ENCODE data around the gene NCAM1.

Gene NCAM1

GRCh38 chr11:113141010-113141409 is 179.8 kb downstream of the NCAM1 start:
- H3K4me1 ChIP-seq (ENCODE audit: low read length) = no peaks in the 10 kb centered on the region
- no peak overlapping the region for H2AFZ ChIP-seq (ENCODE audit: low read length)
- no peaks in the 10 kb centered on the region for H3K27me3 ChIP-seq (replicated peaks; ENCODE audit: insufficient read depth, low read length)
- no peaks in the 10 kb centered on the region for H3F3A ChIP-seq (ENCODE audit: insufficient read depth, low read length)
- H3K9me3 ChIP-seq (replicated peaks; ENCODE audit: insufficient read depth, low read length) = no peaks in the 10 kb centered on the region
- no peak overlapping the region for H3K9ac ChIP-seq (ENCODE audit: low read length)
- H3K79me2 ChIP-seq (ENCODE audit: low read length) = no peaks in the 10 kb centered on the region
- no peak for DNase-seq
- TF ChIP-seq EZH2 (optimal IDR thresholded peaks at IDR 0.05; ENCODE audit: low read depth, low read length) (no peak), EZH2phosphoT487 (IDR thresholded peaks at IDR 0.05; ENCODE audit: low read length) (no peak), CTCF (IDR thresholded peaks at IDR 0.05; ENCODE audit: low read length) (no peak)
- no peak overlapping the region for H3K4me3 ChIP-seq (ENCODE audit: low read length)
- H3K36me3 ChIP-seq (replicated peaks; ENCODE audit: insufficient read depth, low read length) = no peaks in the 10 kb centered on the region
- H3K27ac ChIP-seq (ENCODE audit: low read length) = no peak overlapping the region
- H4K20me1 ChIP-seq (ENCODE audit: insufficient read depth, low read length) = no peaks in the 10 kb centered on the region
- no peak overlapping the region for H3K4me2 ChIP-seq (ENCODE audit: low read depth, low read length)
- H3K9me2 ChIP-seq (replicated peaks; ENCODE audit: insufficient read depth, low read length) = no peaks in the 10 kb centered on the region

GRCh38 chr11:113142508-113142907 is 181.3 kb downstream of the NCAM1 start:
- no peaks in the 10 kb centered on the region for H3K9me3 ChIP-seq (replicated peaks; ENCODE audit: insufficient read depth, low read length)
- H3K27me3 ChIP-seq (replicated peaks; ENCODE audit: insufficient read depth, low read length) = no peaks in the 10 kb centered on the region
- no peak overlapping the region for H3K27ac ChIP-seq (ENCODE audit: low read length)
- no peak overlapping the region for H3K9ac ChIP-seq (ENCODE audit: low read length)
- no peaks in the 10 kb centered on the region for H3K79me2 ChIP-seq (ENCODE audit: low read length)
- no peak for DNase-seq
- no peaks in the 10 kb centered on the region for H3K4me1 ChIP-seq (ENCODE audit: low read length)
- H3K4me3 ChIP-seq (ENCODE audit: low read length) = no peak overlapping the region
- no peak for TF ChIP-seq EZH2phosphoT487 (IDR thresholded peaks at IDR 0.05; ENCODE audit: low read length)
- no peak for TF ChIP-seq EZH2 (optimal IDR thresholded peaks at IDR 0.05; ENCODE audit: low read depth, low read length)
- TF ChIP-seq CTCF (IDR thresholded peaks at IDR 0.05; ENCODE audit: low read length) = no peak
- no peaks in the 10 kb centered on the region for H3K36me3 ChIP-seq (replicated peaks; ENCODE audit: insufficient read depth, low read length)
- no peak overlapping the region for H2AFZ ChIP-seq (ENCODE audit: low read length)
- no peaks in the 10 kb centered on the region for H3K9me2 ChIP-seq (replicated peaks; ENCODE audit: insufficient read depth, low read length)
- no peaks in the 10 kb centered on the region for H4K20me1 ChIP-seq (ENCODE audit: insufficient read depth, low read length)
- no peak overlapping the region for H3K4me2 ChIP-seq (ENCODE audit: low read depth, low read length)
- no peaks in the 10 kb centered on the region for H3F3A ChIP-seq (ENCODE audit: insufficient read depth, low read length)

GRCh38 chr11:113147249-113147648 is 186.0 kb downstream of the NCAM1 start:
- no peaks in the 10 kb centered on the region for H3K79me2 ChIP-seq (ENCODE audit: low read length)
- no peak overlapping the region for H3K4me2 ChIP-seq (ENCODE audit: low read depth, low read length)
- no peaks in the 10 kb centered on the region for H3K36me3 ChIP-seq (replicated peaks; ENCODE audit: insufficient read depth, low read length)
- no peak for TF ChIP-seq EZH2 (optimal IDR thresholded peaks at IDR 0.05; ENCODE audit: low read depth, low read length)
- no peaks in the 10 kb centered on the region for H3K9me2 ChIP-seq (replicated peaks; ENCODE audit: insufficient read depth, low read length)
- H4K20me1 ChIP-seq (ENCODE audit: insufficient read depth, low read length) = no peaks in the 10 kb centered on the region
- no peak overlapping the region for H2AFZ ChIP-seq (ENCODE audit: low read length)
- no peaks in the 10 kb centered on the region for H3K27me3 ChIP-seq (replicated peaks; ENCODE audit: insufficient read depth, low read length)
- no peaks in the 10 kb centered on the region for H3F3A ChIP-seq (ENCODE audit: insufficient read depth, low read length)
- no peaks in the 10 kb centered on the region for H3K9me3 ChIP-seq (replicated peaks; ENCODE audit: insufficient read depth, low read length)
- no peaks in the 10 kb centered on the region for H3K4me1 ChIP-seq (ENCODE audit: low read length)
- DNase-seq = no peak
- no peak overlapping the region for H3K27ac ChIP-seq (ENCODE audit: low read length)
- no peak overlapping the region for H3K9ac ChIP-seq (ENCODE audit: low read length)
- no peak overlapping the region for H3K4me3 ChIP-seq (ENCODE audit: low read length)

GRCh38 chr11:113148076-113148475 is 186.9 kb downstream of the NCAM1 start:
- Histone ChIP-seq H3F3A (ENCODE audit: insufficient read depth, low read length) (no peaks in the 10 kb centered on the region), H3K79me2 (ENCODE audit: low read length) (no peaks in the 10 kb centered on the region)

More at GRCh38 chr11:113148076-113148475, 186.9 kb downstream of the NCAM1 start:
- H3K9me2 ChIP-seq (replicated peaks; ENCODE audit: insufficient read depth, low read length) = no peaks in the 10 kb centered on the region
- no peaks in the 10 kb centered on the region for H3K4me1 ChIP-seq (ENCODE audit: low read length)
- no peak overlapping the region for H3K4me3 ChIP-seq (ENCODE audit: low read length)
- DNase-seq = no peak
- no peaks in the 10 kb centered on the region for H3K27me3 ChIP-seq (replicated peaks; ENCODE audit: insufficient read depth, low read length)
- no peaks in the 10 kb centered on the region for H3K36me3 ChIP-seq (replicated peaks; ENCODE audit: insufficient read depth, low read length)
- no peak for TF ChIP-seq EZH2 (optimal IDR thresholded peaks at IDR 0.05; ENCODE audit: low read depth, low read length)
- no peak for TF ChIP-seq EZH2phosphoT487 (IDR thresholded peaks at IDR 0.05; ENCODE audit: low read length)
- no peak for TF ChIP-seq CTCF (IDR thresholded peaks at IDR 0.05; ENCODE audit: low read length)
- no peak overlapping the region for H3K9ac ChIP-seq (ENCODE audit: low read length)
- no peaks in the 10 kb centered on the region for H4K20me1 ChIP-seq (ENCODE audit: insufficient read depth, low read length)
- no peak overlapping the region for H3K27ac ChIP-seq (ENCODE audit: low read length)
- no peak overlapping the region for H2AFZ ChIP-seq (ENCODE audit: low read length)
- no peak overlapping the region for H3K4me2 ChIP-seq (ENCODE audit: low read depth, low read length)
- H3K9me3 ChIP-seq (replicated peaks; ENCODE audit: insufficient read depth, low read length) = no peaks in the 10 kb centered on the region
